H1 (cell line): ENCODE results near the gene PLCB1. TPM values are rescaled to one million over a fixed set of nuclear protein-coding genes. Genes with fewer than 3 reads are reported as not detected.

Experiments used
- CTCF ChIA-PET: fragments of 300-600 bp; sonication (Branson Sonifier 250); formaldehyde crosslinking; loops from one replicate; lab custom pipeline; 2021; ENCODE audit not compliant: partially characterized antibody; lab: Charles Lee
- POLR2A ChIA-PET: fragments of 300-600 bp; sonication (Branson Sonifier 250); formaldehyde crosslinking; loops from one replicate; lab custom pipeline; 2021; ENCODE audit warnings: inconsistent platforms; ENCODE audit not compliant: partially characterized antibody; lab: Charles Lee
- DNase-seq, 2 experiments: peaks; one replicate each; pipeline versions ENCODE4 v3.0.0 to v3.0.0-alpha.2; 2010 to 2022; ENCODE audit warnings: low spot score in 2 of 2, low read depth in 1 of 2, mixed read lengths in 1 of 2
- FAIRE-seq: peaks from 2 replicates; lab custom pipeline; 2011; peaks lifted over from hg19 to GRCh38; lab: Jason Lieb, UNC
- H2AFZ ChIP-seq: 2 replicates; pipeline ENCODE4 v1.8.1; 2012; ENCODE audit warnings: low read length, inconsistent platforms
- H2AK5ac ChIP-seq: 2 replicates; pipeline ENCODE4 v1.6.1; 2013; ENCODE audit warnings: low read depth, low read length
- H2BK120ac ChIP-seq: replicated peaks from 2 replicates; pipeline ENCODE3; 2013; ENCODE audit warnings: low read depth, low read length, inconsistent platforms
- H2BK12ac ChIP-seq: 2 replicates; pipeline ENCODE4 v1.6.1; 2013; ENCODE audit warnings: low read depth, low read length
- H2BK15ac ChIP-seq: 2 replicates; pipeline ENCODE4 v1.6.1; 2013; ENCODE audit warnings: low read length
- H2BK20ac ChIP-seq: 2 replicates; pipeline ENCODE4 v1.6.1; 2013; ENCODE audit warnings: low read length
- H2BK5ac ChIP-seq: 2 replicates; pipeline ENCODE4 v1.6.1; 2013; ENCODE audit warnings: low read depth, low read length
- H3K14ac ChIP-seq: 2 replicates; pipeline ENCODE4 v1.6.1; 2013; ENCODE audit warnings: inconsistent platforms; ENCODE audit not compliant: insufficient read length
- H3K18ac ChIP-seq: 2 replicates; pipeline ENCODE4 v1.6.1; 2013; ENCODE audit warnings: low read length; ENCODE audit errors: extremely low read depth
- H3K23ac ChIP-seq: 2 replicates; pipeline ENCODE4 v1.6.1; 2013; ENCODE audit warnings: inconsistent platforms; ENCODE audit not compliant: insufficient read length
- H3K23me2 ChIP-seq: 2 replicates; pipeline ENCODE4 v1.6.1; 2013; ENCODE audit warnings: low read depth, low read length
- H3K27ac ChIP-seq: 2 replicates; pipeline ENCODE4 v1.6.1; 2011; ENCODE audit warnings: low read depth, low read length, inconsistent platforms
- H3K27me3 ChIP-seq, 4 experiments: replicated peaks in 1 of 4; 1 replicate in 1 of 4; 2 replicates in 3 of 4; pipeline versions ENCODE4 v1.6.1 to v1.8.1; 2011 to 2013; ENCODE audit warnings: low read length in 3 of 4, mild to moderate bottlenecking in 3 of 4, inconsistent platforms in 2 of 4, mixed read lengths in 2 of 4, moderate library complexity in 1 of 4; ENCODE audit not compliant: control insufficient read depth in 3 of 4, insufficient read depth in 3 of 4; ENCODE audit errors: extremely low read depth in 1 of 4
- H3K36me3 ChIP-seq, 4 experiments: 2 replicates each; pipeline versions ENCODE4 v1.6.1 to v1.8.1; 2011 to 2013; ENCODE audit warnings: mild to moderate bottlenecking in 4 of 4, low read length in 3 of 4, moderate library complexity in 2 of 4, control low read depth in 1 of 4, inconsistent platforms in 1 of 4; ENCODE audit not compliant: insufficient read depth in 4 of 4, control insufficient read depth in 2 of 4
- H3K4ac ChIP-seq: replicated peaks from 2 replicates; pipeline ENCODE3; 2013; ENCODE audit warnings: low read length, low read depth, mixed read lengths, inconsistent platforms; ENCODE audit not compliant: insufficient read length
- H3K4me1 ChIP-seq, 4 experiments: replicated peaks in 1 of 4; 1 replicate in 1 of 4; 2 replicates in 3 of 4; pipeline versions ENCODE4 v1.6.1 to v1.8.1; 2011 to 2013; ENCODE audit warnings: low read length in 3 of 4, inconsistent platforms in 2 of 4, mixed read lengths in 1 of 4; ENCODE audit not compliant: insufficient read depth in 4 of 4, control insufficient read depth in 3 of 4
- H3K4me2 ChIP-seq, 2 experiments: 2 replicates each; pipeline versions ENCODE4 v1.6.1 to v1.8.1; 2011 to 2013; ENCODE audit warnings: low read depth in 2 of 2, low read length in 2 of 2, control low read depth in 1 of 2, inconsistent platforms in 1 of 2, mild to moderate bottlenecking in 1 of 2; ENCODE audit not compliant: insufficient read depth in 1 of 2
- H3K4me3 ChIP-seq, 4 experiments: fragments of 200-600, 300-600 bp in 1 of 4; sonication (generic), shearing (Covaris generic), sonication (Bioruptor Twin) in 1 of 4; 2 replicates each; pipeline versions ENCODE4 v1.5.1 to v1.8.1; 2011 to 2016; ENCODE audit warnings: low read length in 4 of 4, low read depth in 3 of 4, control low read depth in 2 of 4, inconsistent platforms in 2 of 4, mild to moderate bottlenecking in 2 of 4, mixed read lengths in 1 of 4, moderate library complexity in 1 of 4; ENCODE audit not compliant: insufficient read depth in 2 of 4; ENCODE audit errors: extremely low read depth in 1 of 4
- H3K56ac ChIP-seq: replicated peaks from 2 replicates; pipeline ENCODE3; 2013; ENCODE audit warnings: low read depth, mild to moderate bottlenecking, mixed read lengths, low read length, inconsistent platforms; ENCODE audit not compliant: insufficient read length
- H3K79me1 ChIP-seq: 2 replicates; pipeline ENCODE4 v1.6.1; 2013; ENCODE audit warnings: low read depth, low read length, control low read depth
- H3K79me2 ChIP-seq, 2 experiments: 2 replicates each; pipeline versions ENCODE4 v1.6.1 to v1.8.1; 2012 to 2013; ENCODE audit warnings: low read length in 2 of 2, mild to moderate bottlenecking in 2 of 2, inconsistent platforms in 1 of 2; ENCODE audit not compliant: insufficient read depth in 2 of 2, control insufficient read depth in 1 of 2
- H3K9ac ChIP-seq, 4 experiments: replicated peaks in 1 of 4; 1 replicate in 1 of 4; 2 replicates in 3 of 4; pipeline versions ENCODE4 v1.6.1 to v1.8.1; 2011 to 2013; ENCODE audit warnings: low read depth in 3 of 4, low read length in 3 of 4, control low read depth in 2 of 4, mild to moderate bottlenecking in 2 of 4, moderate library complexity in 2 of 4, inconsistent platforms in 1 of 4; ENCODE audit errors: extremely low read depth in 1 of 4
- H3K9me3 ChIP-seq, 2 experiments: 2 replicates each; pipeline versions ENCODE4 v1.6.1 to v1.8.1; 2012 to 2013; ENCODE audit warnings: mild to moderate bottlenecking in 2 of 2, moderate library complexity in 2 of 2, control low read depth in 1 of 2, inconsistent platforms in 1 of 2, low read depth in 1 of 2, low read length in 1 of 2, mixed read lengths in 1 of 2; ENCODE audit not compliant: insufficient read depth in 2 of 2
- H4K20me1 ChIP-seq, 2 experiments: replicated peaks in 1 of 2; 2 replicates each; pipeline versions ENCODE3 to v1.8.1; 2011 to 2013; ENCODE audit warnings: inconsistent platforms in 2 of 2, low read length in 2 of 2, mild to moderate bottlenecking in 1 of 2; ENCODE audit not compliant: insufficient read depth in 2 of 2, control insufficient read depth in 1 of 2
- H4K5ac ChIP-seq: 2 replicates; pipeline ENCODE4 v1.6.1; 2013; ENCODE audit warnings: low read length, low read depth, mixed read lengths, inconsistent platforms; ENCODE audit not compliant: insufficient read length
- H4K8ac ChIP-seq: 2 replicates; pipeline ENCODE4 v1.8.0; 2013; ENCODE audit warnings: mild to moderate bottlenecking, moderate library complexity, low read length, inconsistent platforms; ENCODE audit not compliant: insufficient read depth; ENCODE audit errors: extremely low read depth
- H4K91ac ChIP-seq: replicated peaks from 2 replicates; pipeline ENCODE3; 2013; ENCODE audit warnings: low read length, mixed read lengths, inconsistent platforms; ENCODE audit not compliant: insufficient read length
- CBX5 ChIP-seq: fragments of 300-800, 300-1000 bp; sonication (generic); IDR thresholded peaks from 2 replicates; pipeline ENCODE4 v1.7.1; 2016; ENCODE audit warnings: antibody characterized with exemption, low read length, low read depth
- CHD1 ChIP-seq: IDR thresholded peaks from 2 replicates; pipeline ENCODE4 v1.6.1; 2012; ENCODE audit warnings: low read depth, low read length, improper control_type of control experiment
- CHD2 ChIP-seq: IDR thresholded peaks from 2 replicates; pipeline ENCODE4 v1.6.1; 2012; ENCODE audit warnings: low read length, improper control_type of control experiment
- EGR1 ChIP-seq: IDR thresholded peaks from 2 replicates; pipeline ENCODE4 v1.6.1; 2011; ENCODE audit warnings: low read depth, low read length, borderline replicate concordance
- KDM1A ChIP-seq: fragments of 200-600, 300-600 bp; sonication (generic); IDR thresholded peaks from 2 replicates; pipeline ENCODE4 v1.7.1; 2016; ENCODE audit warnings: mild to moderate bottlenecking, low read length, borderline replicate concordance
- KDM4A ChIP-seq: IDR thresholded peaks from one replicate; pipeline ENCODE4 v1.7.1; 2012; ENCODE audit warnings: low read depth, mild to moderate bottlenecking, moderate library complexity, low read length, inconsistent platforms; ENCODE audit not compliant: severe bottlenecking
- NANOG ChIP-seq: IDR thresholded peaks from 2 replicates; pipeline ENCODE4 v1.6.1; 2011; ENCODE audit warnings: low read length, low read depth, mild to moderate bottlenecking, inconsistent platforms; ENCODE audit not compliant: insufficient read depth, poor library complexity, severe bottlenecking
- SAP30 ChIP-seq: fragments of 300-600 bp; sonication (generic); IDR thresholded peaks from 2 replicates; pipeline ENCODE4 v1.7.1; 2012; ENCODE audit warnings: low read length, moderate library complexity, mild to moderate bottlenecking, inconsistent platforms; ENCODE audit not compliant: insufficient read depth, insufficient replicate concordance
- SIX5 ChIP-seq: IDR thresholded peaks from 2 replicates; pipeline ENCODE4 v1.6.1; 2011; ENCODE audit warnings: mild to moderate bottlenecking, low read depth, low read length
- SP1 ChIP-seq: IDR thresholded peaks from 2 replicates; pipeline ENCODE4 v1.6.1; 2011; ENCODE audit warnings: low read depth, low read length
- TAF1 ChIP-seq: IDR thresholded peaks from 2 replicates; pipeline ENCODE4 v1.6.1; 2011; ENCODE audit warnings: mild to moderate bottlenecking, low read depth, low read length
- TAF7 ChIP-seq: optimal IDR thresholded peaks from 2 replicates; pipeline ENCODE3; 2011; ENCODE audit warnings: low read depth, mild to moderate bottlenecking, inconsistent platforms, low read length, moderate library complexity, borderline replicate concordance
- TBP ChIP-seq: IDR thresholded peaks from 2 replicates; pipeline ENCODE4 v1.6.1; 2011; ENCODE audit warnings: low read depth, low read length, improper control_type of control experiment
- TEAD4 ChIP-seq: IDR thresholded peaks from 2 replicates; pipeline ENCODE4 v1.6.1; 2012; ENCODE audit warnings: low read depth, low read length, inconsistent platforms, mixed read lengths
- USF2 ChIP-seq: IDR thresholded peaks from 2 replicates; pipeline ENCODE4 v1.6.1; 2011; ENCODE audit warnings: low read length, improper control_type of control experiment
- WGBS, 2 experiments: shearing (Covaris generic) in 1 of 2; methylation state at CpG; one replicate each; pipeline versions ENCODE4 v1.1.6 to v1.1.7; 2013 to 2015; ENCODE audit warnings: low lambda C conversion rate in 2 of 2, mixed read lengths in 2 of 2, inconsistent platforms in 1 of 2, low coverage in 1 of 2, missing lambda C conversion rate in 1 of 2; ENCODE audit not compliant: insufficient replicate concordance in 2 of 2, insufficient coverage in 1 of 2, insufficient read length in 1 of 2; ENCODE audit errors: extremely low coverage in 1 of 2, missing lambda C conversion rate in 1 of 2; 5-methylcytosine and 5-hydroxymethylcytosine counted together
- polyA plus RNA-seq, 7 experiments: library from polyadenylated mRNA; depleted of rRNA in 3 of 7; stranded (reverse) in 5 of 7; unstranded in 2 of 7; fragments of >200 nt in 5 of 7; fragments of 200-250 nt in 2 of 7; gene quantifications; 1 replicate in 5 of 7; 2 replicates in 1 of 7; 4 replicates in 1 of 7; pipeline versions ENCODE4 v1.2.1 to v1.2.3, GENCODE V29; 2011 to 2013; ENCODE audit warnings: missing spikeins in 2 of 7, mixed read lengths in 2 of 7
- total RNA-seq: library from RNA; stranded (reverse); fragmentation: NEBNext Ultra II Directional; extraction: Animal tissue kit (Norgen Biotek cat#: 25700); gene quantifications from 2 replicates; pipeline ENCODE4 v1.2.1, GENCODE V29; 2021

Gene PLCB1
- total and polyA plus RNA-seq, 2 of the 8 experiments (the other 6 are each of a cell fraction or from before 2014, with no cell fraction given) = 2.6 to 9.1 TPM

- Histone ChIP-seq H3K79me2 (no peaks in the 10 kb centered on the region), H3K4me2 (no peak overlapping the region), H4K8ac (no peak overlapping the region), H3K18ac (no peak overlapping the region), H3K79me1 (no peaks in the 10 kb centered on the region), H4K5ac (no peak overlapping the region), H2BK20ac (no peak overlapping the region), H3K56ac (no peak overlapping the region), H3K23ac (no peak overlapping the region), H3K27me3 (no peaks in the 10 kb centered on the region), H3K9ac (no peak overlapping the region), H3K14ac (no peak overlapping the region), H4K91ac (no peak overlapping the region), H3K4ac (no peak overlapping the region), H2AFZ (no peak overlapping the region), H3K36me3 (no peaks in the 10 kb centered on the region), H2BK5ac (no peak overlapping the region), H2AK5ac (no peak overlapping the region), H2BK120ac (no peak overlapping the region), H3K4me1 (no peaks in the 10 kb centered on the region), H3K4me3 (no peak overlapping the region), H3K23me2 (no peaks in the 10 kb centered on the region), H3K27ac (no peak overlapping the region; the same call in 1 of the 2 replicates), H2BK12ac (no peak overlapping the region), H2BK15ac (no peak overlapping the region), H3K9me3 (no peaks in the 10 kb centered on the region), H4K20me1 (no peaks in the 10 kb centered on the region)
- ChIA-PET POLR2A (no interaction called here), CTCF (no interaction called here)
- FAIRE-seq (no peak), DNase-seq (no peak)
- TF ChIP-seq TAF1 (no peak), SP1 (no peak), EGR1 (no peak), TBP (no peak), KDM4A (no peak), USF2 (no peak), SAP30 (no peak), CHD2 (no peak), TEAD4 (no peak), KDM1A (no peak), SIX5 (no peak), CHD1 (no peak), CBX5 (no peak), NANOG (no peak), TAF7 (no peak)
- 76% methylated on average over 3 of the region's 3 CpGs; no CpG with 5 or more reads in 1 of the 2 experiments for WGBS, 2 experiments
Observed at GRCh38 chr20:8621001-8621400, 488.9 kb downstream of the PLCB1 start.
